K562 (cell line): ENCODE measurements around the gene ANO9. TPM values are rescaled to one million over a fixed set of nuclear protein-coding genes. Genes with fewer than 3 reads are reported as not detected.

Experiments used
- ATF7 ChIP-seq: fragments of 450-650 bp; IDR thresholded peaks from 2 replicates; pipeline ENCODE4 v1.7.1; 2014; ENCODE audit warnings: mild to moderate bottlenecking, moderate library complexity
- BCLAF1 ChIP-seq, 2 experiments: fragments of 450-650 bp in 1 of 2; IDR thresholded peaks; 2 replicates each; pipeline ENCODE4 v1.6.1; 2011 to 2017; ENCODE audit warnings: low read depth in 2 of 2, antibody characterized with exemption in 1 of 2, borderline replicate concordance in 1 of 2, low read length in 1 of 2, mild to moderate bottlenecking in 1 of 2, mixed read lengths in 1 of 2; ENCODE audit not compliant: control insufficient read depth in 1 of 2
- ETV1 ChIP-seq: fragments of 450-650 bp; conservative IDR thresholded peaks from 2 replicates; pipeline ENCODE4 v1.6.1; 2016; ENCODE audit warnings: missing genetic modification characterization, control low read depth, low read depth, missing compliant biosample characterization
- FOSL1 ChIP-seq: fragments of 200-800 bp; sonication (Bioruptor generic); conservative IDR thresholded peaks from 2 replicates; pipeline ENCODE4 v1.6.1; 2016; ENCODE audit warnings: missing genetic modification characterization, missing compliant biosample characterization
- MYNN ChIP-seq, 2 experiments: sonication (generic); formaldehyde crosslinking in 1 of 2; IDR thresholded peaks; 2 replicates each; pipeline versions ENCODE4 v1.5.0 to v1.6.1; 2016 to 2020; ENCODE audit warnings: antibody characterized with exemption in 1 of 2, missing genetic modification reagents in 1 of 2
- RAD21 ChIP-seq, 2 experiments: fragments of 250-450 bp in 1 of 2; fragments of 450-650 bp in 1 of 2; sonication (Bioruptor Pico) in 1 of 2; formaldehyde crosslinking in 1 of 2; IDR thresholded peaks in 1 of 2; conservative IDR thresholded peaks in 1 of 2; 2 replicates each; pipeline versions ENCODE4 v1.4.0 to v1.8.0; 2020 to 2022; ENCODE audit warnings: mild to moderate bottlenecking in 2 of 2, moderate library complexity in 1 of 2
- RB1 ChIP-seq: fragments of 450-650 bp; IDR thresholded peaks from 2 replicates; pipeline ENCODE4 v1.6.1; 2017; ENCODE audit warnings: low read depth, mild to moderate bottlenecking
- SUPT5H ChIP-seq: fragments of 450-650 bp; IDR thresholded peaks from 2 replicates; pipeline ENCODE4 v1.6.1; 2016
- TAL1 ChIP-seq: fragments of 450-650 bp; IDR thresholded peaks from 2 replicates; pipeline ENCODE4 v1.6.1; 2016; ENCODE audit warnings: mild to moderate bottlenecking
- TGIF2 ChIP-seq: sonication (generic); formaldehyde crosslinking; IDR thresholded peaks from 2 replicates; pipeline ENCODE4 v1.8.1; 2022; ENCODE audit warnings: mild to moderate bottlenecking, missing genetic modification reagents, moderate library complexity
- ZFP30 ChIP-seq: fragments of 250-450 bp; sonication (Bioruptor Pico); IDR thresholded peaks from 2 replicates; pipeline ENCODE4 v1.8.0; 2022; ENCODE audit warnings: moderate library complexity, mild to moderate bottlenecking, inconsistent platforms, borderline replicate concordance
- ZNF347 ChIP-seq: fragments of 450-650 bp; formaldehyde crosslinking; IDR thresholded peaks from 2 replicates; pipeline ENCODE4 v1.4.0; 2020; ENCODE audit warnings: low read depth, mild to moderate bottlenecking, moderate library complexity
- polyA plus RNA-seq, 8 experiments: library from polyadenylated mRNA; depleted of rRNA in 4 of 8; stranded (reverse) in 5 of 8; unstranded in 3 of 8; fragments of >200 nt; fragmentation: Nextera tagmentation in 2 of 8; fragmentation: Illumina TruSeq in 1 of 8; extraction: Ambion mirVana in 2 of 8; extraction: Trizol in 1 of 8; gene quantifications; 2 replicates each; pipeline versions ENCODE4 v1.2.1 to v1.2.3, GENCODE V29; 2011 to 2014; ENCODE audit warnings: inconsistent platforms in 1 of 8, missing spikeins in 1 of 8
- total RNA-seq, 7 experiments: library from RNA; depleted of rRNA in 6 of 7; stranded (reverse); fragments of >200 nt in 6 of 7; fragmentation: Illumina TruSeq in 2 of 7; extraction: Trizol in 2 of 7; gene quantifications; 2 replicates each; pipeline versions ENCODE4 v1.2.1 to v1.2.3, GENCODE V29; 2011 to 2021; ENCODE audit warnings: low replicate concordance in 1 of 7
- TF ChIP-seq, protein P1 (sequence below): fragments of 450-650 bp; IDR thresholded peaks from 2 replicates; pipeline ENCODE4 v1.6.1; 2017; ENCODE audit warnings: antibody characterized with exemption
- TF ChIP-seq, protein P2 (sequence below): sonication (generic); formaldehyde crosslinking; IDR thresholded peaks from 2 replicates; pipeline ENCODE4 v1.8.0; 2023; ENCODE audit warnings: mild to moderate bottlenecking, missing genetic modification reagents

Gene ANO9
- total and polyA plus RNA-seq, 9 of the 15 experiments (the other 6 are each of a cell fraction or from before 2014, with no cell fraction given) = 0.20 to 14.5 (median 4.5) TPM

DNA sequence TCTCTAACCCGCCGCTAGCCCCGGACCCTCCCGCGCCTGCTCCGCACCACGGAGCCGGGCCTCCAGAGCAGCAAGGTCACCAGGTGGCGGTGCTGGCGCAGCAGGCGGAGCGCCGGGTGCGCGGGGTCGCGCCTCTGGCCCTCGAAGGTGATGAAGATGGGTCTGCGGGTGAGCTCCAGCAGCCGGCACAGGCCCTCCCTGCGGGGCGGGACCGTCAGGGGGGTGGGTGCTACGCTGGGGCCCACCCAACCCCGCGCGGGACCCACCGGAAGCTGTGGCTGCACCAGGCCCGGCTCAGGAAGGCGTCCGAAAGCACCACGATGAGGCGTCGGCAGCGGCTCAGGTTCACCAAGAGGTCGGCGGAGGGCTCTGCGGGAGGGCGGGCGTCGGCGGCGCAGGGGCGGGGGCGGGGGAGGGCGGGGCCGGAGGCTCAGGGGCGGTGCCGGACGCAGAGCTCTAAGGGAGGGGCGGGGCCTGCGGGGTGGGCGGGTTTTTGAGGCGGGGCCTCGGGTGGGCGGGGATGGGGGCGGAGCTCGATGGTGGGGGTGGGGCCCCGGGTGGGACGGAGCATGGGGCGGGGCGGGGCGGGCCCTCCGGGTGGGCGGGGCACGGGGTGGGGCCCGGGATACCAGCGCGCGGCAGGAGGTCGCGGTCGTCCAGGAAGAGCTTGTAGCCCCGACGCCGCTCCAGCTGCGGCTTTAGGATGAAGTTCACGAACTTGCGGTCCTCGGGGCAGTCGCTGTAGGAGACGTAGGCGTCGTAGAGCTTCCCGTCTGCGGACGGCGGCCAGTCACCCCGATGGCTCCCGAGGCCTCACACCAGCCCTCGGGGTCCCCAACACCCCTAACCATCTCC is 34.8 kb downstream of the ANO9 start (continued):
- TF ChIP-seq BCLAF1 (IDR thresholded peaks at IDR 0.05; ENCODE audit: borderline replicate concordance in 1 of 2, control insufficient read depth in 1 of 2, low read depth in 2 of 2, low read length in 1 of 2) = no peak
- TF ChIP-seq SUPT5H = peak; percentile 60
- peak; percentile 67; the same call in 1 of the 2 replicates for TF ChIP-seq RB1
- TF ChIP-seq ETV1 (tag) = peak; percentile 88
- no peak for TF ChIP-seq MYNN (IDR thresholded peaks at IDR 0.05)
- TF ChIP-seq MYNN (CRISPR knock-in tag; IDR thresholded peaks at IDR 0.05) = no peak
- TF ChIP-seq ATF7 = peak; percentile 36; the same call in 1 of the 2 replicates
- TF ChIP-seq FOSL1 = no peak
- no peak for TF ChIP-seq ZNF347 (CRISPR knock-in tag)
- TF ChIP-seq, protein P1, sequence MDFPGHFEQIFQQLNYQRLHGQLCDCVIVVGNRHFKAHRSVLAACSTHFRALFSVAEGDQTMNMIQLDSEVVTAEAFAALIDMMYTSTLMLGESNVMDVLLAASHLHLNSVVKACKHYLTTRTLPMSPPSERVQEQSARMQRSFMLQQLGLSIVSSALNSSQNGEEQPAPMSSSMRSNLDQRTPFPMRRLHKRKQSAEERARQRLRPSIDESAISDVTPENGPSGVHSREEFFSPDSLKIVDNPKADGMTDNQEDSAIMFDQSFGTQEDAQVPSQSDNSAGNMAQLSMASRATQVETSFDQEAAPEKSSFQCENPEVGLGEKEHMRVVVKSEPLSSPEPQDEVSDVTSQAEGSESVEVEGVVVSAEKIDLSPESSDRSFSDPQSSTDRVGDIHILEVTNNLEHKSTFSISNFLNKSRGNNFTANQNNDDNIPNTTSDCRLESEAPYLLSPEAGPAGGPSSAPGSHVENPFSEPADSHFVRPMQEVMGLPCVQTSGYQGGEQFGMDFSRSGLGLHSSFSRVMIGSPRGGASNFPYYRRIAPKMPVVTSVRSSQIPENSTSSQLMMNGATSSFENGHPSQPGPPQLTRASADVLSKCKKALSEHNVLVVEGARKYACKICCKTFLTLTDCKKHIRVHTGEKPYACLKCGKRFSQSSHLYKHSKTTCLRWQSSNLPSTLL = no peak
- TF ChIP-seq TGIF2 (CRISPR knock-in tag) = no peak
- no peak for TF ChIP-seq ZFP30 (CRISPR knock-in tag)
- TF ChIP-seq RAD21 (CRISPR knock-in tag; conservative IDR thresholded peaks at IDR 0.05 in 1 of 2, IDR thresholded peaks at IDR 0.05 in 1 of 2) = peak; percentile 53 to 56
- TF ChIP-seq, protein P2, sequence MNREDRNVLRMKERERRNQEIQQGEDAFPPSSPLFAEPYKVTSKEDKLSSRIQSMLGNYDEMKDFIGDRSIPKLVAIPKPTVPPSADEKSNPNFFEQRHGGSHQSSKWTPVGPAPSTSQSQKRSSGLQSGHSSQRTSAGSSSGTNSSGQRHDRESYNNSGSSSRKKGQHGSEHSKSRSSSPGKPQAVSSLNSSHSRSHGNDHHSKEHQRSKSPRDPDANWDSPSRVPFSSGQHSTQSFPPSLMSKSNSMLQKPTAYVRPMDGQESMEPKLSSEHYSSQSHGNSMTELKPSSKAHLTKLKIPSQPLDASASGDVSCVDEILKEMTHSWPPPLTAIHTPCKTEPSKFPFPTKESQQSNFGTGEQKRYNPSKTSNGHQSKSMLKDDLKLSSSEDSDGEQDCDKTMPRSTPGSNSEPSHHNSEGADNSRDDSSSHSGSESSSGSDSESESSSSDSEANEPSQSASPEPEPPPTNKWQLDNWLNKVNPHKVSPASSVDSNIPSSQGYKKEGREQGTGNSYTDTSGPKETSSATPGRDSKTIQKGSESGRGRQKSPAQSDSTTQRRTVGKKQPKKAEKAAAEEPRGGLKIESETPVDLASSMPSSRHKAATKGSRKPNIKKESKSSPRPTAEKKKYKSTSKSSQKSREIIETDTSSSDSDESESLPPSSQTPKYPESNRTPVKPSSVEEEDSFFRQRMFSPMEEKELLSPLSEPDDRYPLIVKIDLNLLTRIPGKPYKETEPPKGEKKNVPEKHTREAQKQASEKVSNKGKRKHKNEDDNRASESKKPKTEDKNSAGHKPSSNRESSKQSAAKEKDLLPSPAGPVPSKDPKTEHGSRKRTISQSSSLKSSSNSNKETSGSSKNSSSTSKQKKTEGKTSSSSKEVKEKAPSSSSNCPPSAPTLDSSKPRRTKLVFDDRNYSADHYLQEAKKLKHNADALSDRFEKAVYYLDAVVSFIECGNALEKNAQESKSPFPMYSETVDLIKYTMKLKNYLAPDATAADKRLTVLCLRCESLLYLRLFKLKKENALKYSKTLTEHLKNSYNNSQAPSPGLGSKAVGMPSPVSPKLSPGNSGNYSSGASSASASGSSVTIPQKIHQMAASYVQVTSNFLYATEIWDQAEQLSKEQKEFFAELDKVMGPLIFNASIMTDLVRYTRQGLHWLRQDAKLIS (CRISPR knock-in tag) = no peak; the same call in 1 of the 2 replicates
- TF ChIP-seq TAL1 = no peak
